GM18517 (cell line): ENCODE measurements around the gene TEX47.

Source experiments
- ATAC-seq: cut with Tn5 transposase; IDR thresholded peaks from one replicate; pipeline ENCODE4 v1.9.1; 2021; ENCODE audit warnings: mild to moderate bottlenecking, moderate library complexity; ENCODE audit not compliant: unreplicated experiment

Gene TEX47

GRCh38 chr7:88756802-88757201 lies 38.7 kb downstream of the TEX47 start:
- ATAC-seq: no peak

- ATAC-seq: no peak
Observed at GRCh38 chr7:88746126-88746525, 49.4 kb downstream of the TEX47 start.
